D721Med (cell line): Measurements from ENCODE around the gene DRC3.

Experiments
- DNase-seq: peaks from one replicate; pipeline ENCODE4 v3.0.0; 2011; ENCODE audit warnings: low spot score; ENCODE audit not compliant: insufficient read length
- FAIRE-seq: peaks from 2 replicates; lab custom pipeline; 2011; peaks lifted over from hg19 to GRCh38; lab: Jason Lieb, UNC
- CTCF ChIP-seq: IDR thresholded peaks from 2 replicates; pipeline ENCODE4 v1.5.1; 2012; ENCODE audit warnings: mild to moderate bottlenecking, control low read depth; ENCODE audit not compliant: insufficient read depth; ENCODE audit errors: missing control alignments

Gene DRC3

GRCh38 chr17:17972126-17972951 lies at the start of gene DRC3, which contains the start of gene TOM1L2:
DRC3 (plus strand) TSS chr17:17972862; CDS start chr17:17977599, 4,737 bp downstream.
TOM1L2 (minus strand) TSS chr17:17972400; CDS start chr17:17972313, 87 bp downstream.
- peak; percentile 94 for DNase-seq
- no peak for TF ChIP-seq CTCF
- FAIRE-seq: peak; percentile 97

GRCh38 chr17:17924131-17924856 lies 48.4 kb upstream of the DRC3 start:
- no peak for TF ChIP-seq CTCF
- no peak for FAIRE-seq
- DNase-seq: no peak

- no peak for TF ChIP-seq CTCF
- DNase-seq (no peak), FAIRE-seq (no peak)
Measured at GRCh38 chr17:17924857-17925250, 47.8 kb upstream of the DRC3 start.

GRCh38 chr17:17926036-17926435 lies 46.6 kb upstream of the DRC3 start:
- no peak for TF ChIP-seq CTCF
- no peak for FAIRE-seq
- DNase-seq: no peak

- no peak for DNase-seq
- FAIRE-seq: no peak
- no peak for TF ChIP-seq CTCF
Measured at GRCh38 chr17:17926840-17927449, 45.7 kb upstream of the DRC3 start.

GRCh38 chr17:17928398-17929287 lies 44.0 kb upstream of the DRC3 start:
- DNase-seq (no peak), FAIRE-seq (no peak)
- TF ChIP-seq CTCF: no peak
